GM19395 (cell line): ENCODE measurements around the gene IL1RL2.

Experiments used
- ATAC-seq: cut with Tn5 transposase; IDR thresholded peaks from one replicate; pipeline ENCODE4 v1.9.1; 2021; ENCODE audit warnings: mild to moderate bottlenecking, moderate library complexity; ENCODE audit not compliant: unreplicated experiment

Gene IL1RL2

DNA sequence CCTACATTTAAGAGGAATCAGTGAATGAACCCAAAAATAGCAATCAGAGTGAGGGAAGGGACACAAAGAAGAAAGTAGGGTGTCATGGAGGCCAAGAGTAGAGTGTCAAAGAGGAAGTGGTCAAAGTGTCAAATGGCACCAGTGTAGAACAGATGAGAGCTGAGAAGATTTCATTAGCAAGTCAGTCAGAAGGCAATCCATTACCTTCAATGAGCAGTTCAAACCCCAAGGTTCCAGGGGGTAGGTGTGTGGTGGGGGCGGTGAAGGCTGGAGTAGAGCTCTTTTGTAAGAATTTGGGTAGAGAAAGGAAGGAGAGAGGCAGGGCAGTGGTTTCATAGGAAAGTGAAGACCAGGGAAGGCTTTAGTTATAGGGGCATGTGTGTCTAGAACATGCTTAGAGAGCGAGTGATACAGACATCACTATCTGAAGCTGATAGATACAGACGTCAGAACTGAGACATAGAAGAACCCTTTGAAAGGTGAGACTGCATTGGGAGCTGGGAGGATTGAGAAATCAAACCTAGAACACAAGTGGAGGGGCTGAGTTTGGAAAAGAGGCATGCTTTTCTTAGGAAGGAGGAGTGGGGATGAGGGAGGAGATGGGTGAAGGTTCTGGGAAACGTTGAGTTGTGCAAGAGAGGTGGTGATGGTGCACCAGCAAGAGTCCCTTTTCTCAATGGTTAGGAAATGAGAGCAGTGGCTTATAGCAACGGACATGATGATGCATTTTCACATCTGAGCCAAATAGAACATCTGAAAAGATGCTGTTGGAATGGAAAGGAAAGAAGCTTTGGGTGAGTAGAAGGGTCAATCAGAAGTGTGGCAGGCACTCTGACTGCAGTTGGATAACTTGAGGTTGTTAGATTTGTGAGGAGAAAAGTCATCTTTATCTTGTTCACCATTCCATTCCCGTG is 75.7 kb downstream of the IL1RL2 start:
- ATAC-seq = no peak

DNA sequence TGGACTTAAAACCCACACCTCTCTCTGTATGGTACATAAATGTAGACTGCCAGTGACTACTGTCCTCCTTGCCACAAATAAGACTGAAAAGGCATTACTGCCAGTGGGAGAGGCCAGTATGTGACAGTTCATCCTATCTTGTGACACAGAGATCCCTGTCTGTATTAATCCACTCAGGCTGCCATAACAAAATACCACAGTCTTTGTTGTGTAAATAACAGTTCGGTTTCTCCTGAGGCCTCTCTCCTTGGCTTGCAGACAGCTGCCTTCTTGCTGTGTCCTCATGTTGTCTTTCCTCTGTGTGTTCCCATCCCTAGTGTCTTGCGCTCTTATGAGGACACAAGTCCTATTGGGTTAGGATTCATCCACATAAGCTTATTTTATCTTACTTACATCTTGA is 78.1 kb downstream of the IL1RL2 start:
- no peak for ATAC-seq

DNA sequence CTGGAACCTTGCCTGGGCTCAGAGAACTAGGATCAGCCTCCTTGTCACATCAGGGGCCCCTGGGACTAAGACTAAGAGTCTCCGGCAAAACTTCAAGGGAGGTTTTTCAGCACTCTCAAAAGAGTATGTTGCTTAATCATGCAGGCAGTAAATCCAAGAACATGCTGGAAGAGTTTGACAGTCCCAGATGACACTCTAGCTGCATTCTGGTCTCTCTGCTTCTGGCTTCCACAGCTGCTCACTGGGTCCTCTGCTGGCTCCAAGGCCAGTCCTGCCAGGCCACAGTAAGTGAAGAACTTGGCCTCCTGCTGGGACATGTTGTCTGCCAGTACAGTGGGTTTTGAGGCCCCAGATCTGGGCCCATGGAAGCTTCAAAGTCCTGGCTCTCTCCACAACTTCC is 79.4 kb downstream of the IL1RL2 start:
- no peak for ATAC-seq

DNA sequence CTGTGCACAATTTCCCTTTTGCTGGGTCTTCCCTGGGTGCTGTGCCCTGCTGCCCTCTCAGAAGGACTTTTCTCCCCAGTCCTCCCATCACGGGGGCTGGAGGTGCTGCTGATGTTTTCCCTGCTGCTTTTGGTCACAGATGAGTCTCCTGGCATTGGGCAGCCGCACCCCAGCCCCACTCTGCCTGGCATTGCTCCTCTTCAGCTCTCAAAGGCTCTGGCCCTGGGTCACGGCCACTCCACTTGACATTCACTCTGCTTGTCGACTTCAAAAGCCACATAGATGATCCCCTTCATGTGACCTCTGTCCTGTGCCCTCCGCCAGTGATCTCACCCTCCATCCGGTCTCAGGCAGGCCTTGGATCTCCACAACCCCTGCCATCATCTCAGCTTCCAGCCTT is 81.0 kb downstream of the IL1RL2 start:
- ATAC-seq = no peak

DNA sequence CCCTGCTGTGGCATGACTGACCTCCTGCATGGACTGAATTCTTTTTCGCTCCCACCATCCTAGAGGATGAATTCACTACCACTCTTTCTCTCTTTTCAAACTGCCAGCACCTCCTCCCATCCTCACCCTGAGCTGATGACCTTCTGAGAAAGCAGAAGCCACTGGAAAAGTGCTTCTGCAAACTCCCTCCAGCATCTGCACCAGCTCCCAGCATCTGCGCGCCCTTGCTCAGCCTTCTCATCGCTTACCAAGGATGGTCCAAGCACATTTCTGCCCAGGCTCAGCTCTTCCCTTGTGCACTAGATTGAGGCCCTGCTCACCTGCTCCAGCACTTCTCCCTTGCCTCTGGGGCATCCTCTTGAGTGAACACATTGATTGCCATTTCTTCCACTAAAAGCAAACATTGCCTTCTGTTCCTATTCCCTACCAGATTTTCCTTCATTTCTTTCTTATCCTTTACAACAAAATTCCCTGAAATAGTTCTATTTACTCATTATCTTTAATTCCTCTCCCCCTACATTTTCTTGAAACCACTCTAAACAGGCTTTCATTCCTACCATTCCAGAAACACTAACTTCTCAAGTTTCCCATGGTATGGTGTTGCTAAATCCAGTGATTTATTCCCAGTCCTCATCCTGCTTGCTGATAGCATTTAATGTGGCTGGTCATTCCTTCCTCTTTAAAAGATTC is 81.8 kb downstream of the IL1RL2 start:
- no peak for ATAC-seq

DNA sequence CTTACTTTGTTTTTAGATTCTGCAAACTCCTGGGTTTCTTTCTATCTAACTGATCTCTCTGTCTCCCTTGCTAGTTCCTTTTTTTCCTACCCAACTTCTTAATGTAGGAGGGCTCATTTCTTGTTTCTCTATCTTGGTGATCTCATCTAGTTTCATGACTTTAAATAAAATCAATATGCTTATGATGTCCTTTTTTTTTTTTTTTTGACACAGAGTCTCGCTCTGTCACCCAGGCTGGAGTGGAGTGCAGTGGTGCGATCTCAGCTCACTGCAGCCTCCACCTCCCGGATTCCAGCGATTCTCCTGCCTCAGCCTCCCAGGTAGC is 82.3 kb downstream of the IL1RL2 start:
- no peak for ATAC-seq

DNA sequence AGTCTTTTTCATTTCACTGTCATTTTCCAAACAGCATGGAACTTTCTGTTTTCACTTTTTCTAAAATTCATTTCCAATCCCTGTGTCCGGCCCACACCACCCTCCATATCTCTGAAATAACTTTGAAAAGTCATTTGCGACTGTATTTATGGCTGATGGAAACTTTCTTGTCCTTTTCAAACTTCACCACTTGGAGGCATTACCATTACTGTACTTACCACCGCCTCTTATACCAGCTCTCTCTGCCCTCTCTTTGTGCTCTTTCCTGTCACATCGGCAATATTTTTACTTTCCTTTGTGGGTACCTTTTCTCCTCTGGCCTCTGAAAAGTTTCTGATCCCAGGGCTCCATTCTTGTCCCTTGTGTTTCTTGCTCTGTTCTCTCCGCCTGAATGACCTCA is 85.0 kb downstream of the IL1RL2 start:
- ATAC-seq = no peak

DNA sequence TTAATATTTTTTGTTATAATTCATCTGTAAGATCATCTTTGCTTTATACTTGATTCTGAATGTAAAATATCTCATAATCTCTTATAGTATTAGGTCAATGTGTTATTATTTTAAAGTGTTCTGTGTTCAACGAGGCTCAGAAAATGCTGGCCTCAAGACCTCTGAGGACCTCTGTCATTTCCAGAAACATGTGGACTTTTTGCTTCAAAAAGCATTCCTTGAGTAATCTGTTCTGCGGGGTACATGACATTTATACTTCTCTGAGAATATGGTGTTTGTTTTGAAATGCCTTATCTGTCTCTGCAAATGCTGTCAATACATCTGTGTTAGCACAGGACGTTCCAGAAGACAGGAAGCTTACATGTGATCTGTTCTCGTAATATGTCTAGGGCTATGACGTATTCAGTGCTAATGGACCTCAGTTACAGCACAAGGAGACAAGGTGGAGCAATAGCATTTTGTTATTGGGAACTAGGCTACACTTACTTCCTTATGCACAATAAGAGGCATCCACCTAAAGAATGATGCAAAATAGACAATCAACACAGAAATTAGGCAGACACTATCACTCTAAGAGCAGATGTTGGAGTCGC is 86.9 kb downstream of the IL1RL2 start:
- no peak for ATAC-seq

DNA sequence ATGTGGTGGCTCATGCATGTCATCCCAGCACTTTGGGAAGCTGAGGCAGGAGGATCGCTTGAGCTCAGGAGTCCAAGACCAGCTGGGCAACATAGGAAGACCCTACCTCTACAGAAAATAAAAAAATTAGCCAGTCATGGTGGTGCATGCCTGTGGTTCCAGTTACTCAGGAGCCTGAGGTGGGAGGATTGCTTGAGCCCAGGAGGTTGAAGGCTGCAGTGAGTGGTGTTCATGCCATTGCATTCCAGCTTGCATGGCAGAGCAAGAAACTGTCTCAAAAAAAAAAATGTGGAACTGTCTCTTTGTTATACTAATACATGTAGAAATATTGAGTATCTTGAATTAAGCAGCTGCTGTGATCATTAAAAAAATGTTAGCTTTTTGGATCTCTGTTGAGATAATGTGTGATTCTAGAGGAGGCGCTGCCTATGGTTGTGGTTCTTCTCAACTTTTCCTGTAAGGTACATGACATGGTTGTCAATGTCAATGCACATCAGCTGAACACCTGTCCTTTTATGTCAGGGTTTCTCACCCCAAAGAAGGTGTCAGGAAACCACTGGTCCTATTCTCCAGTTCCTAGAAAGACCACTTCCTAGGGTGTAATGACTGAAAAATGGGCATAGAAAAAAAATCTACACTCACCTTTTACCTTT is 89.9 kb downstream of the IL1RL2 start:
- no peak for ATAC-seq

DNA sequence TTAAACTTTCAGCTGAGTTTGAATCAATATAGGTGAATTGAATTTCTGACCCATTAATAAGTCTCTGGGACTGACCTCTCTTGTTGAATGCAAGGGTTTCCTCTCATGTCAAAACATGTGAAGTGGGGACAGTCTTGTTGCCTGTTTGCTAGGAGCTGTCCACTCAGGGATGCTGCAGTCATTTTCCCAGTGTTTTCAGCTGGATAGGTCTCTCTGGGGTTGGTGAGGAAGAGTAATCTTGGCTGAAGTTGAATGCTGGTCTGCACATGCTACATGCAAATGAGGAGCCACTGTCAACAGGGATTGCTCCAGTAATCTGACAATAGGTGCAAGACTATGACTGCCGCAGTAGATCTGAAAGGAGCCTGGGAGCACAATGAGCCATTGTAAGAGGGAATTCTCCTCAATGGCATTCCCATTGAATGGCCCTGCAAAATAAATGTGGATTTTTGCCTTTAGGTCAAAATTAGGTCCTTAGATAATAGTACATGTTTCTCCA is 90.4 kb downstream of the IL1RL2 start:
- no peak for ATAC-seq

DNA sequence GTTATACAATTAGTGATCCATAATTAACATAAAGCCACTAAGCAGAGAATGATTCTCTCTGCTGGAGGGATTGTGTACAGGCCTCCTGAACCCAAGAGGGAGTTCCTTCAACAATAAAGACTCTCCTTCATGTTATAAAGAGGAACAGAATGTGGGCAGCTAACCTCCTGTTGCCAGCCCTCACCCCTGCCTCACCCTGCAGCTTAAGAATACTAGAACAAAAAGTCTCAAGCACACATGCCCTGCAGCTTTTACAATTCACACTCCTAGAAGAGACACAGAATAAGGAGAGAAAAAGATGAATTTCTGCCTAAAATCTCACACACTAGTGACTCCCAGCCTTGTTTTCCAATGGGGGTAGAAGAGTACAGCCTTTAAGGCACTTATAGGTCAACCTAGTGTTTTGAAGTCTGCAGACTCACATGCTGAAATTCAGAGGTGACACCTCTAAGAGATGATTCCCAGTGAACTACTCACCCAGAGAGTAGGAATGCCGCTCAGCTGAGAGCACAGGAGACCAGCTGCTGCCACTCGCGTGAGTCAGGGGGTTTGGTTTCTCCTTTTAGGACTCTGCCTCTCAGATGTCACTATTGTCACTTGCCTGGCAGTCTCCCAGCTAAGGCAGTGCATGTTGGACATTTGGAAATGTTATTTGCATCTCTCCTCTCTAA is 92.0 kb downstream of the IL1RL2 start:
- no peak for ATAC-seq

DNA sequence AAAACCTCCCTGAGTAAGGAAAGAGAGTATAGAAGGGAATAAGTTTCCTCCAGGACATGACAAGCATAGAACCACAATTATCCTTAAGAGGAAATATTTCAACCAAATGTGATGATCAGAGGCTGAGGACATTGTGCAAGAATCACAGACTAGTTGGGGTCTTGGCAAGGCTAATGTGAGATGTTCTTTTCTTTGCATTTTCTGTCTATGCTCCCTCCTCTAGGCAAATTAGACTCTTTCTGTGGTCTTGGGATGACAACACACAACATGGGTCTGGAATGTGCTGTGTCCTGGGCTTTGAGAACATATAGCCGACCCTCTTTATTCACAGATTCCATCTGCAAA is 92.5 kb downstream of the IL1RL2 start:
- no peak for ATAC-seq

DNA sequence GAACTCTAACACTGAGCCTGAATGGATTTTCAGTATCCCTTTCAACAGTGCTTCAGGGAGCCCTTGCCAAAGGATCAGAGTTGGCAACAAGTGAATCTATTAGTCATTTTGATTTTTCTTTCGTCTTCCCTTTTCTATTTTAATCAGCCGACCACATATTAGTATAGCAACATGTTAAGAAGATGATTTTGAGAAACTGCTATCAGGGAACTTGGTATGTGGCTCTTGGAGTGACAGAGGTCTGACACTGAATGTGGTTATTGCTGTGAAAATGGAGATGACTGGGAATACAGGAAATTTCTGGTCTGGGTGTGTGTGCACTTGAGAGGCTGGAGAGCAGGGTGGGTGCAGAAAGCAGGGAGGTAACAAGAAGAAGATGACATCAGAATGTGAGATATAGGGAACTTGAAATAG is 95.9 kb downstream of the IL1RL2 start:
- ATAC-seq = no peak

DNA sequence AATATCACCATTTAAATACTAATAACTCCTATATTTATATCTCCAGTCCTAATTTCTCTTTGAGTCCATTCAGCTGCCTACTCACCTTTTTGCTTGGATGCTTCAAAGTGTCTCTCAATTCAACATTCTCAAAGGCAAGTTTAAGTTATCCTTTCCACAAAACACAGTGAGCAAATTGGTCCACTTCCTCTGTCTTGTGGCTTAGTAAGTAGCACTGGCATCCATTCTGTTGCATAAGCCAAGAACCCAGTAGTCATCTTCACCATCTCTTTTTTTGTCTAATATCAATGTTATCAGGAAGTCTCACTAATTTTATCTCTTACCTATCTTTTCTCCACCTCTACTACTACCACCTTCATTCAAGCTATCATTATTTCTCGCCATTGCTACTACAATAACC is 97.2 kb downstream of the IL1RL2 start:
- ATAC-seq = no peak

DNA sequence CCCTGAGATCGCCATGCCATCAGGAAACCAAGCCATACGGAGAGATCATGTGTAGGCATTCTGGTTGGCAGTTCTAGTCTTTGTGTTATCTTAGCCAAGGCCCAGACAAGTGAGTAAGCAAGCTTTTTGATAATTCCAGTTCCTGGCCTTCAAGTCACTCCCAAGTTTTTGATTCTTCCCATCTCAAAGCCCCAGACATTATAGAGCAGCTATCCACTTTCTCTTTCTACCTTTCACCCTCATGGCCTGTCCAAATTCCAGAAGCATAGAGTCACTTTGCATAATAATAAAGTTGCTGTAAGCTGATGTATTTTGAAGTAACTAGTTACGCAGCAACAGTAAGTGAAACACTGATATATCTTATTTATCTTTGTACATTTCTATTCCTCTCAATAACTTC is 97.8 kb downstream of the IL1RL2 start:
- no peak for ATAC-seq

DNA sequence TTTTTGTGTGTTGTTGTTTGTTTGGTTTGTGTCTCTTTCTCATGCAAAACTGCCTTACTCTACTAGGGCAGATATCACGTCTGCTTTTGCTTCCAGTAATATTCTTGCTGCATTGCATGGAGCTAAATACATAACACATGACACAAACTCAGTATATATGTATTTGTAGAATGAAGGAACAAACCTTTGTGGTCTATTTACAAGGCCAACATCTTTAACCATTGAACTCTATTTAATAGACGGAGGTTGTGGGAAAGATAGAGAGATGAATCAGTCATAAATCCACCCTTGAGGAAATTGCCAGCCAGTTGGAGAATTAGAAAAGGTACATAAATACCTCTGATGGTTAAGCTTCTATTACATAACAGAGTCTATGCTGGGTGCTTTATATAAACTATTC is 98.5 kb downstream of the IL1RL2 start:
- no peak for ATAC-seq

DNA sequence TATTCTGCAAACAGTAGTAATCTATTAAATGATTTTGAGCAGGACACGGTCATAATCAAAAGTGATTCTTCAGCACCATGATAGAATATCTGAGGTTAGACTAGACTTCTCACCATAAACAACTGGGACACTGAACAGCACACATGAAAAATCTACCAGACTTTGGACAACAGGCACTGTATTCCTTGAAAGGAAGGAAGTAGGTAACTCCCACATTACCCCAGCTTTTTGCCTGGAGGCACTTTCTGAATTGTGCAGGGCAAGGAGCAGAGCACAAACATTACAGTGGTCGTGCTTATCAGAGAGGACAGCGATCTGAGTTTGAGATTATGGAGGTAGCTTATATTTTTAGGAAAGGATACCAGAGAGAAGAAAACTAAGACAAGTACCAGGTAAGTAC is 99.2 kb downstream of the IL1RL2 start:
- ATAC-seq = no peak

DNA sequence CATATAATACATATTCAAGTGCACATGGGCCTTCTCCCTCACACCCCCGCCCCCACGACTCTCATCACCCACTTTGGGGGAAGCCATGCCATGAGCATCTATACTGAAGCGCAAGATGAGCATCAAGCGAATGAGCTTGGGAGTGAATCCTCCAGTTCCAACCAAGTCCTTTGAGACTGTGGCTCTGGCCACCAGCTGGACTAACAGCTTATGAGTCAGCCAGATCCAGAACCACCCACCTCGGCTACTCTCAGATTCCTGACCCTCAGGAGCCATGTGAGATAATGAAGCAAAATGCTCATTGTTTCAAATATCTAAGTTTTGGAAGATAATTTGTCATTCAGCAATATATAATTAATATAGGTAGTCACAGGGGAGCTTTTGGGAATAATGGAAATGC is 102.3 kb downstream of the IL1RL2 start:
- ATAC-seq = no peak
